GM23338 (cell line): ENCODE results near the gene MAGOH. TPM values are rescaled to one million over a fixed set of nuclear protein-coding genes. Genes with fewer than 3 reads are reported as not detected.

ENCODE experiments used
- ATAC-seq: fragments of 200-7000 bp; cut with Tn5 transposase; 3 replicates; pipeline ENCODE4 v1.9.1; 2020
- DNase-seq: peaks from one replicate; pipeline ENCODE4 v3.0.0-alpha.2; 2015; ENCODE audit warnings: low spot score
- H2AFZ ChIP-seq: fragments of 200-600 bp; sonication (generic); 2 replicates; pipeline ENCODE4 v1.8.0; 2016; ENCODE audit warnings: antibody characterized with exemption, mild to moderate bottlenecking, moderate library complexity
- H3F3A ChIP-seq: fragments of 200-600 bp; sonication (generic); replicated peaks from 2 replicates; pipeline ENCODE4 v1.8.0; 2017; ENCODE audit warnings: antibody characterized with exemption, mixed run types, low read depth
- H3K27ac ChIP-seq: fragments of 200-600 bp; sonication (generic); 2 replicates; pipeline ENCODE4 v1.6.1; 2016; ENCODE audit warnings: low read depth
- H3K27me3 ChIP-seq: fragments of 200-600 bp; sonication (generic); 2 replicates; pipeline ENCODE4 v1.8.0; 2016; ENCODE audit warnings: mild to moderate bottlenecking, mixed run types, moderate library complexity; ENCODE audit not compliant: insufficient read depth
- H3K36me3 ChIP-seq: fragments of 200-600 bp; sonication (generic); 2 replicates; pipeline ENCODE4 v1.8.0; 2016; ENCODE audit warnings: mild to moderate bottlenecking; ENCODE audit not compliant: insufficient read depth
- H3K4me1 ChIP-seq: fragments of 200-600 bp; sonication (generic); 2 replicates; pipeline ENCODE4 v1.8.0; 2016; ENCODE audit warnings: mild to moderate bottlenecking, moderate library complexity; ENCODE audit not compliant: insufficient read depth
- H3K4me2 ChIP-seq: fragments of 200-600 bp; sonication (generic); 2 replicates; pipeline ENCODE4 v1.7.1; 2017; ENCODE audit warnings: mixed run types
- H3K4me3 ChIP-seq: fragments of 200-600 bp; sonication (generic); 2 replicates; pipeline ENCODE4 v1.6.1; 2016; ENCODE audit warnings: mixed run types
- H3K79me2 ChIP-seq: fragments of 200-600 bp; sonication (generic); replicated peaks from 2 replicates; pipeline ENCODE4 v1.8.0; 2017; ENCODE audit warnings: mild to moderate bottlenecking; ENCODE audit not compliant: insufficient read depth
- H3K9me2 ChIP-seq: fragments of 200-600 bp; sonication (generic); 2 replicates; pipeline ENCODE4 v1.8.0; 2017; ENCODE audit not compliant: insufficient read depth
- H4K20me1 ChIP-seq: fragments of 200-600 bp; sonication (generic); replicated peaks from 2 replicates; pipeline ENCODE4 v1.8.0; 2017; ENCODE audit warnings: mild to moderate bottlenecking; ENCODE audit not compliant: insufficient read depth
- H3K27ac Mint-ChIP-seq: 2 replicates; pipeline ENCODE4 v1.8.0; 2020; ENCODE audit warnings: inconsistent platforms, mild to moderate bottlenecking, moderate library complexity, mixed read lengths
- H3K27me3 Mint-ChIP-seq: 3 replicates; pipeline ENCODE4 v1.8.0; 2022; ENCODE audit warnings: low read depth, mild to moderate bottlenecking, moderate library complexity, mixed read lengths, inconsistent platforms; ENCODE audit not compliant: insufficient read depth, poor library complexity
- H3K36me3 Mint-ChIP-seq: 3 replicates; pipeline ENCODE4 v1.8.0; 2021; ENCODE audit warnings: low read depth, mild to moderate bottlenecking, inconsistent platforms, moderate library complexity, mixed read lengths
- H3K4me1 Mint-ChIP-seq: 3 replicates; pipeline ENCODE4 v1.8.0; 2020; ENCODE audit warnings: mild to moderate bottlenecking, inconsistent platforms, mixed read lengths
- H3K4me3 Mint-ChIP-seq: 3 replicates; pipeline ENCODE4 v1.8.0; 2021; ENCODE audit warnings: moderate library complexity, mild to moderate bottlenecking, inconsistent platforms, mixed read lengths
- H3K9me3 Mint-ChIP-seq: 3 replicates; pipeline ENCODE4 v1.8.0; 2020; ENCODE audit warnings: moderate library complexity, mild to moderate bottlenecking, inconsistent platforms, mixed read lengths
- CREB1 ChIP-seq: fragments of 250-450 bp; sonication (Bioruptor Pico); IDR thresholded peaks from 2 replicates; pipeline ENCODE4 v1.5.0; 2020; ENCODE audit warnings: low read depth, mild to moderate bottlenecking, moderate library complexity
- CTCF ChIP-seq, 2 experiments: fragments of 200-600 bp in 1 of 2; sonication (generic) in 1 of 2; conservative IDR thresholded peaks; 2 replicates each; pipeline versions ENCODE4 v1.5.1 to v1.6.1; 2016 to 2017; ENCODE audit warnings: antibody characterized with exemption in 2 of 2, low read depth in 2 of 2, mild to moderate bottlenecking in 2 of 2, moderate library complexity in 1 of 2
- ETS1 ChIP-seq: IDR thresholded peaks from 2 replicates; pipeline ENCODE4 v1.6.1; 2016; ENCODE audit warnings: antibody characterized with exemption
- EZH2 ChIP-seq: fragments of 200-600 bp; sonication (generic); IDR thresholded peaks from one replicate; pipeline ENCODE4 v1.8.0; 2017; ENCODE audit warnings: antibody characterized with exemption, mild to moderate bottlenecking, low read depth; ENCODE audit not compliant: unreplicated experiment
- EZH2phosphoT487 ChIP-seq: fragments of 200-600 bp; sonication (generic); IDR thresholded peaks from one replicate; pipeline ENCODE4 v1.8.1; 2018; ENCODE audit warnings: antibody characterized with exemption; ENCODE audit not compliant: unreplicated experiment
- JUNB ChIP-seq: IDR thresholded peaks from one replicate; pipeline ENCODE4 v1.6.1; 2016; ENCODE audit warnings: antibody characterized with exemption; ENCODE audit not compliant: unreplicated experiment
- NANOG ChIP-seq: IDR thresholded peaks from 2 replicates; pipeline ENCODE4 v1.6.1; 2016; ENCODE audit warnings: antibody characterized with exemption, borderline replicate concordance
- POLR2AphosphoS5 ChIP-seq: IDR thresholded peaks from 2 replicates; pipeline ENCODE4 v1.6.1; 2016; ENCODE audit warnings: antibody characterized with exemption, low read depth
- REST ChIP-seq: IDR thresholded peaks from one replicate; pipeline ENCODE4 v1.6.1; 2018; ENCODE audit warnings: antibody characterized with exemption; ENCODE audit not compliant: unreplicated experiment
- STAT1 ChIP-seq: IDR thresholded peaks from one replicate; pipeline ENCODE4 v1.6.1; 2016; ENCODE audit warnings: antibody characterized with exemption; ENCODE audit not compliant: unreplicated experiment
- ZNF114 ChIP-seq: fragments of 250-450 bp; sonication (Bioruptor Pico); IDR thresholded peaks from 2 replicates; pipeline ENCODE4 v1.5.0; 2020; ENCODE audit warnings: mild to moderate bottlenecking, moderate library complexity
- ZNF331 ChIP-seq: fragments of 250-450 bp; sonication (Bioruptor Pico); IDR thresholded peaks from 2 replicates; pipeline ENCODE4 v1.5.0; 2020; ENCODE audit warnings: low read depth, mild to moderate bottlenecking, moderate library complexity
- polyA plus RNA-seq: library from polyadenylated mRNA; unstranded; fragments of >200 nt; fragmentation: Nextera tagmentation; extraction: Ambion mirVana; gene quantifications from 2 replicates; pipeline ENCODE4 v1.2.1, GENCODE V29; 2016
- total RNA-seq: library from RNA; depleted of rRNA; stranded (reverse); fragments of >200 nt; shearing (Covaris generic); gene quantifications from 2 replicates; pipeline ENCODE4 v1.2.3, GENCODE V29; 2014

MAGOH gene
- total and polyA plus RNA-seq, 2 experiments from 2014 or later = 79.3 to 185 TPM

- no peak for TF ChIP-seq ZNF331 (CRISPR knock-in tag)
Observed at GRCh38 chr1:53182716-53183094, 55.6 kb downstream of the MAGOH start (continued).

- Histone ChIP-seq H2AFZ (0 out of 2 replicates have a peak overlapping the region, but pooled peaks have one; percentile 15), H4K20me1 (no peaks in the 10 kb centered on the region), H3K27me3 (no peaks in the 10 kb centered on the region), H3F3A (no peaks in the 10 kb centered on the region), H3K27ac (no peak overlapping the region), H3K4me3 (no peak overlapping the region), H3K4me2 (no peak overlapping the region), H3K36me3 (no peaks in the 10 kb centered on the region), H3K4me1 (no peaks in the 10 kb centered on the region), H3K9me2 (no peaks in the 10 kb centered on the region), H3K79me2 (no peaks in the 10 kb centered on the region)
- H3K9me3 Mint-ChIP-seq = no peaks in the 10 kb centered on the region
- peak; percentile 94 for DNase-seq
- H3K27me3 Mint-ChIP-seq = no peaks in the 10 kb centered on the region
- TF ChIP-seq ZNF114 (CRISPR knock-in tag) (no peak), CTCF (conservative IDR thresholded peaks at IDR 0.05; ENCODE audit: low read depth in 2 of 2) (peak; percentile 96 to 97)
- H3K27ac Mint-ChIP-seq = no peak overlapping the region
- H3K4me3 Mint-ChIP-seq = no peak overlapping the region
- H3K4me1 Mint-ChIP-seq = no peaks in the 10 kb centered on the region; the same call in 2 of the 3 replicates
- peak; percentile 86 for ATAC-seq
- no peaks in the 10 kb centered on the region for H3K36me3 Mint-ChIP-seq
Observed at GRCh38 chr1:53182111-53182593, 56.2 kb downstream of the MAGOH start.

- Histone ChIP-seq H3K4me1 (no peaks in the 10 kb centered on the region), H3K79me2 (no peaks in the 10 kb centered on the region), H3K4me2 (no peak overlapping the region), H3K9me2 (no peaks in the 10 kb centered on the region), H2AFZ (no peak overlapping the region), H3F3A (no peaks in the 10 kb centered on the region), H3K27ac (no peak overlapping the region), H4K20me1 (no peaks in the 10 kb centered on the region), H3K4me3 (no peak overlapping the region), H3K36me3 (no peaks in the 10 kb centered on the region), H3K27me3 (no peaks in the 10 kb centered on the region)
- ATAC-seq (no peak), DNase-seq (no peak)
- Mint-ChIP-seq H3K36me3 (no peaks in the 10 kb centered on the region), H3K4me1 (peaks cover under 1% of the 10 kb centered on the region), H3K27me3 (peaks cover 2% of the 10 kb centered on the region), H3K9me3 (no peaks in the 10 kb centered on the region), H3K4me3 (no peak overlapping the region), H3K27ac (no peak overlapping the region)
- TF ChIP-seq REST (no peak), JUNB (no peak), POLR2AphosphoS5 (no peak), STAT1 (no peak), EZH2phosphoT487 (no peak), EZH2 (no peak), CTCF (conservative IDR thresholded peaks at IDR 0.05; ENCODE audit: low read depth in 2 of 2) (no peak), NANOG (no peak), CREB1 (CRISPR knock-in tag) (no peak), ETS1 (no peak)
Observed at GRCh38 chr1:53180951-53181350, 57.4 kb downstream of the MAGOH start.
